ENCODE data around the gene IQSEC1.

The IQSEC1 gene

DNA sequence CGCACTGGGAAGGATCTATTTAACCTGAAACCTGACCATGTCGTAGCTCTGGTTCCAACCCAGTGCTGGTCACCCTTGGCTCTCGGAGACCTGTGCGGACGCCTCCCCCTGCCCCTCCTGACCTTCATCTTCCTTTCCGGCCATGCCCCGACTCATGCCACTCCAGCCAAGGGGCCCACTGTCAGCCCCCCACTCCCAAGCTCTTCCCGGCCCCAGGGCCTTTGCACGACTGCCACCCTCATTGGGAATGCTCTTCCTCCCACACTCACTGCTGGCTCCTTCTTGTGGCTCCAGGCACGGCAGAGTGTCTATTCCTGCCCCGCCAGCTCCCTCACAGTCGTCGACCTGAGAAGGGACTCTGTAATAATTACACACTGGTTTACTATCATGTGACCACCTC, 9.4 kb upstream of the IQSEC1 start:
- Histone ChIP-seq H3K36me3 (ENCODE audit: insufficient read depth, low read length) (no peaks in the 10 kb centered on the region), H3K9ac (ENCODE audit: low read depth, low read length) (no peak overlapping the region), H3K4me3 (ENCODE audit: low read length) (no peak overlapping the region), H3K9me3 (ENCODE audit: insufficient read depth, low read depth, low read length) (no peaks in the 10 kb centered on the region), H3K4me1 (ENCODE audit: insufficient read depth, low read length) (peaks cover 3% of the 10 kb centered on the region; the same call in 1 of the 2 replicates), H3K27ac (ENCODE audit: low read depth, low read length) (no peak overlapping the region), H3K27me3 (ENCODE audit: insufficient read depth, low read length) (no peaks in the 10 kb centered on the region)
- WGBS: 91% methylated on average over 13 of the region's 13 CpGs

DNA sequence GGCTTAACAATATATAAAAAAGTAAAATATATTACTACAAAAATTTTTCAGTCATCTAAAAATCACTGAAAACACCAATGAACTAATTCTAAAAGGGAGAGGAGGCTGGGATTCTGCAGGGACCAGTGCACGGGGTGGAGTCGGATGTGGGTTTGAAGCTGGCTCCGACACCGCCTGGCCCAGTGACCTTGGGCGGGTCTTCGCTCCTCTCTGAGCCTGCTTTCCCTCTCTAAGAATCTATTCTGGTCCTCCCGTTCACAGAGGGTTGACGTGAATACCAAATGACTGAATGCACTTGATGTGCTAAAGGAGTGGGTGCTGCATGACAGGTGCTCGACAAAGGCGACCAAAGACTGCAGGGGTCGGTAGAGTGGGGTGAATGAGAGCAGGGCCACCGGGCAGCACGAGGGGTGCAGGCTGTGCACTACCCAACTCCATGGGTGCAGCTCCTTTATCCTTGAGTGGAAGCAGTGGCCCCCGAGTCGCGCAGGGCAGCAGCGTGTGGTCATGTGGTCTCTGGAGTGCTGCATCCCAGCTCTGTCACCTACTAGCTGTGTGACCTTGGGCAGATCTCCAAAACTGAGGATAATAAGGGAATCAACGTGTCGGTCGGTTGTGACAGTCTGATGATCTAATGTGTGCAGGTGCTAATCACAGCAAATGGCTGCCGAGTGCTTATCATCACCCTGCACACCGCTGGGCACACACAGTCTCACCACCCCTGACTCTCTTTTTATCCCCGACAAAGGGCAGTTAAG, 8.6 kb upstream of the IQSEC1 start:
- Histone ChIP-seq H3K4me3 (ENCODE audit: low read length) (no peak overlapping the region), H3K9me3 (ENCODE audit: insufficient read depth, low read depth, low read length) (no peaks in the 10 kb centered on the region), H3K9ac (ENCODE audit: low read depth, low read length) (no peak overlapping the region), H3K4me1 (ENCODE audit: insufficient read depth, low read length) (peaks cover 3% of the 10 kb centered on the region; the same call in 1 of the 2 replicates), H3K36me3 (ENCODE audit: insufficient read depth, low read length) (no peaks in the 10 kb centered on the region), H3K27ac (ENCODE audit: low read depth, low read length) (no peak overlapping the region), H3K27me3 (ENCODE audit: insufficient read depth, low read length) (no peaks in the 10 kb centered on the region)
- WGBS: 90% methylated on average over 23 of the region's 23 CpGs

DNA sequence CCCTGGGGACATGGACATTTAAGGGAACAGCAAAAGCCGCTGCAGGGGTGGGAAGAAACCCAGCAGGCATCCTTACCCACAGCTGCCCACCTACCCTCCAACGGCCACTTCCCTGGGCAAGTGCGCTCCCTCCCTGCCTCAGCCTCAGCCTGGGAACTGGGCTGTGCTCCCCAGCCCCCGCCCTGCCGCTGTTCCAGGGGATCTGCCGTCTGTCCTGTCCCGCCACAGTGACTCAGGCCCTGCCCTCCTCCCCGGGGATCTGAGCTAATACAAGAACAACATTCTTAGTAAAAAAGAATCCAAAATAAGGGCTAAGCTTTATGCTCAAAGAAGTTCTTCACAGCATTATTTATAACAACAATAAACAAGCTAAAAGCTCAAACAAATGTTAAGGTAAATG, 7.4 kb upstream of the IQSEC1 start:
- 49% methylated on average over 8 of the region's 8 CpGs for WGBS
- peaks cover 10% of the 10 kb centered on the region; the same call in 1 of the 2 replicates for H3K27me3 ChIP-seq (ENCODE audit: insufficient read depth, low read length)

DNA sequence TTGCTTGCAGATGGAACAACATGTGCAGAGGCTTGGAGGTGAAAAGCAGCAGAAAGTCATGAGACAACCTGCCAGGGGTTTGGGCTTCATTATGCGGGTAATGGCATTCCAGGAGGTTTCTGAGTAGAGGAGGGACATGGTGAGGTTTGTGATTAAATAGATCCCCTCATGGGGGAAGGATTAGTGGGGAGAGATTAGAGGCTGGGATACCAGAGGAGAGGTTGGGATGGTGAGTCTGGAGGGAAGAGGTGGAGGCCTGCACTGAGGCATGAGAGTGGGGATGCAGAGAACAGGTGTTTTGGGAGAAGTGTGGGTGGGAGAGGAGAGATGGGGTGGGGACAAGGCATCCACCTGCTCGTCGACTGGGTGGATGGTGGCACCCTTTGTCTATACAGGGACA, 6.8 kb upstream of the IQSEC1 start:
- peaks cover 3% of the 10 kb centered on the region; the same call in 1 of the 2 replicates for H3K4me1 ChIP-seq (ENCODE audit: insufficient read depth, low read length)
- H3K36me3 ChIP-seq (ENCODE audit: insufficient read depth, low read length): no peaks in the 10 kb centered on the region
- no peak overlapping the region for H3K4me3 ChIP-seq (ENCODE audit: low read length)
- no peaks in the 10 kb centered on the region for H3K9me3 ChIP-seq (ENCODE audit: insufficient read depth, low read depth, low read length)
- peaks cover 15% of the 10 kb centered on the region for H3K27me3 ChIP-seq (ENCODE audit: insufficient read depth, low read length)
- H3K9ac ChIP-seq (ENCODE audit: low read depth, low read length): no peak overlapping the region
- no peak overlapping the region for H3K27ac ChIP-seq (ENCODE audit: low read depth, low read length)
- WGBS: 77% methylated on average over 3 of the region's 3 CpGs

More for the DNA sequence above, 7.4 kb upstream of the IQSEC1 start:
- Histone ChIP-seq H3K9me3 (ENCODE audit: insufficient read depth, low read depth, low read length) (no peaks in the 10 kb centered on the region), H3K27ac (ENCODE audit: low read depth, low read length) (no peak overlapping the region), H3K9ac (ENCODE audit: low read depth, low read length) (no peak overlapping the region), H3K36me3 (ENCODE audit: insufficient read depth, low read length) (no peaks in the 10 kb centered on the region), H3K4me3 (ENCODE audit: low read length) (no peak overlapping the region), H3K4me1 (ENCODE audit: insufficient read depth, low read length) (peaks cover 3% of the 10 kb centered on the region; the same call in 1 of the 2 replicates)

DNA sequence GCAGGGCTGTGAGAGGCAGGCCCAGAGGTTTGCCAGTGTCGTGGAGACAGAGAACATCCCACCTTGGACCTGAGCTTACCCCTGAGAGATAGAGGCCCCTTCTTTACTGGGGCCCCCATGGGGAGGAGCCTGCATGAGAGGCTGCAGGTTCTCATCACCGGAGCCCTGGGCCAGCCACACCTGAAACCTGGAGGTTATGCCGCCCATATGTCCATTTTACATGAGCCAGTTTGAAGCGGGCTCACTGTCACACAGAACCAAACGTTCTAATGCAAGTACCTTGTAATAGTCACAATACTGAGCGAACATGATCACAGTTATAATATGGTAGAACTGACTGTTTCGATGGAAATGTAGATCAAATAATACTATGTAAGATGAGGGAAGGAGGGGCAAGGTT, 6.3 kb upstream of the IQSEC1 start:
- peaks cover 3% of the 10 kb centered on the region; the same call in 1 of the 2 replicates for H3K4me1 ChIP-seq (ENCODE audit: insufficient read depth, low read length)
- H3K36me3 ChIP-seq (ENCODE audit: insufficient read depth, low read length): no peaks in the 10 kb centered on the region
- no peak overlapping the region for H3K9ac ChIP-seq (ENCODE audit: low read depth, low read length)
- H3K9me3 ChIP-seq (ENCODE audit: insufficient read depth, low read depth, low read length): no peaks in the 10 kb centered on the region
- peaks cover 20% of the 10 kb centered on the region for H3K27me3 ChIP-seq (ENCODE audit: insufficient read depth, low read length)
- 94% methylated on average over 7 of the region's 7 CpGs for WGBS
- H3K27ac ChIP-seq (ENCODE audit: low read depth, low read length): no peak overlapping the region
- H3K4me3 ChIP-seq (ENCODE audit: low read length): no peak overlapping the region

DNA sequence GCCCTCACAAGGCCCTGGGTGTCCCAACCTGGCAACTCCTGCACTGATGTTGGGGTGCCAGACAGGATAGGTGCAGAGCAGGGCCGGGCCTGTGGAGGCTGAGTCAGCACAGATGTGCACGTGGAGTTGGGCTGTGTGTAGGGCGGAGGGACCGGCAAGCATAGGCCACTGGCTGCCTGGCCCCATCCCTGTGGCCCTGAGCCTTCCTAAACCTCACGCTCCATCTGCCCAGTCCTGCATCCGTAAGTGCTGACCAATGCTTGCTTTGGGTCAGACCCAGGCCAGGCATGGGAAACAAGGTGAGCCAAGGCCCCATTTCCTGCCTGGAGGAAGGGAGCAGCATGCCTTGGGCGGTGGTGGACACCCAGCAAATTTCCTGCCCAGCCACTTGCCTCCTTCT, 5.8 kb upstream of the IQSEC1 start:
- H3K4me1 ChIP-seq (ENCODE audit: insufficient read depth, low read length): peaks cover 3% of the 10 kb centered on the region; the same call in 1 of the 2 replicates
- H3K36me3 ChIP-seq (ENCODE audit: insufficient read depth, low read length): no peaks in the 10 kb centered on the region
- peaks cover 24% of the 10 kb centered on the region for H3K27me3 ChIP-seq (ENCODE audit: insufficient read depth, low read length)
- H3K9ac ChIP-seq (ENCODE audit: low read depth, low read length): no peak overlapping the region
- WGBS: 86% methylated on average over 7 of the region's 7 CpGs
- no peaks in the 10 kb centered on the region for H3K9me3 ChIP-seq (ENCODE audit: insufficient read depth, low read depth, low read length)
- H3K4me3 ChIP-seq (ENCODE audit: low read length): no peak overlapping the region
- H3K27ac ChIP-seq (ENCODE audit: low read depth, low read length): no peak overlapping the region

DNA sequence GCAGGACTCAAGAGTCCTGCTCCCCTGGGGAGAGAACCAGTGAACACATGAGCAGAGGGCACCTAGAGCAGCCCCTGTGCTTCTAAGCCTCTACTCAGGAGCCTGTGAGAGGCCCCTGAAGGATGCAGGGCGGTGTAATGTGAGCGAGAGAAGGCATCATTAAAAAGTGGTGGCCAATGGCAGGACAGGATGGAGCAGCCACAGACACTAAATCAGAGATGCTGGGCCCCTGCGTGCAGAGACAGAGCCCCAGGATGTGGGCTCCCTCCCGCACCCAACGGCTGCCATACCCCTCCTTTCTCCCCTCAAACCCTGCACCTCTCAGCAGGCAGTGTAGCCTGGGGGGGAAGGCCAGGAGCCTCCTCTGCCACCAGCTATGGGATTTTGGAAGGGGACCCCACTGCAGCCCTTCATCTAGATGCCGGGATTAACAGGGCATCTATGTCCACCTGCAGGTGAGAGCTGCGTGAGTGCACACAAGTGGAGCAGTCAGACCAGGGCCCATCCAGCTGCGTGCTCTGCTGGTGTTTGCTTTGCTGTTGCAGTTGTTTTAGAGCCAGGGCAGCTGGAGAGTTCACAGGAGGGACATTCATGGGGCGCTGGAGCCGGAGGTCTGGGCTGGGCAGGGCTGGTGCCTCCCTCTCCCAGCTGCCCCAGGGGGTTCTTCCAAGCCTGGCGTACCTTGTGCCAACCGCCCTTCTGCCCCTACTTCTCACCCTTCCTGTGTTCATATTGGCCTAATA, 5.1 kb upstream of the IQSEC1 start:
- WGBS: 83% methylated on average over 12 of the region's 12 CpGs
- no peak overlapping the region for H3K27ac ChIP-seq (ENCODE audit: low read depth, low read length)
- H3K4me3 ChIP-seq (ENCODE audit: low read length): no peak overlapping the region
- no peak overlapping the region for H3K9ac ChIP-seq (ENCODE audit: low read depth, low read length)
- no peaks in the 10 kb centered on the region for H3K36me3 ChIP-seq (ENCODE audit: insufficient read depth, low read length)
- peaks cover 32% of the 10 kb centered on the region for H3K27me3 ChIP-seq (ENCODE audit: insufficient read depth, low read length)
- no peaks in the 10 kb centered on the region for H3K9me3 ChIP-seq (ENCODE audit: insufficient read depth, low read depth, low read length)
- peaks cover 3% of the 10 kb centered on the region; the same call in 1 of the 2 replicates for H3K4me1 ChIP-seq (ENCODE audit: insufficient read depth, low read length)

DNA sequence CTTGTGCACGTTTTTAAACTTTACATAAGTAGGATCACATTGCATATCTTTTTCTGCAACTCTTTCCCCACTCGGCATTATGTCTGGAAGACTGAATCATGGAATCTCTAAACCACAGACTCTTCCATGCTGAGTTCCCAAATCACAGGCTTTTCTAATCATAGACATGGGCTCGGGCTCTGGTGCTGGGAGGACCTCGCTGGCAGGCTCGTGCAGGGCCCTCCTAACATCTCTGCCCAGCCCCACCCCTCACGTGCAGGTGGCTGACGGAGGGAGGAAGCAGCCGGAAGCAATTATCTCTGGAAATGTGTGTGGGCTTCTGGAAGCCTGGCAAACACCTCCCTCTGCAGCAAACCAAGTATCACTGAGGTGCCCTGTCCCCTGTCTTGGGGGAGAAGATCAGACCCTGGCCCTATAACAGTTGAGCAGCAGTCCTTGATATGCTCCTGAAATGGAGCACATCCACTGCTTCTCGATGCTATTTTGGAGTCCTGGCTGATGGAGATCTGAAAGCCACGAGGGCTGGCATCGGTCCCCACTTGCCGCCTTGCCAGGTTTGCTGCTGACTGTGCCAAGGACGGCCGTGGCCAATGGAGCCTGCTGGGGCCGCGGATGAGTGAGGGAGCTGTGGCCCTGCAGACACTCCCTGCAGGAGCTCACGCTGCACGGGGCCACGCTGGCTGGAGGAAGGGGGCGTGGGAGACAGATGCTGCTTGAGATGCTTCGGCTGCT, 4.4 kb upstream of the IQSEC1 start:
- no peak overlapping the region for H3K4me3 ChIP-seq (ENCODE audit: low read length)
- no peak overlapping the region for H3K9ac ChIP-seq (ENCODE audit: low read depth, low read length)
- H3K9me3 ChIP-seq (ENCODE audit: insufficient read depth, low read depth, low read length): no peaks in the 10 kb centered on the region
- H3K4me1 ChIP-seq (ENCODE audit: insufficient read depth, low read length): peaks cover 6% of the 10 kb centered on the region; the same call in 1 of the 2 replicates
- no peak overlapping the region for H3K27ac ChIP-seq (ENCODE audit: low read depth, low read length)
- H3K27me3 ChIP-seq (ENCODE audit: insufficient read depth, low read length): peaks cover 39% of the 10 kb centered on the region
- 79% methylated on average over 20 of the region's 21 CpGs for WGBS
- H3K36me3 ChIP-seq (ENCODE audit: insufficient read depth, low read length): no peaks in the 10 kb centered on the region

DNA sequence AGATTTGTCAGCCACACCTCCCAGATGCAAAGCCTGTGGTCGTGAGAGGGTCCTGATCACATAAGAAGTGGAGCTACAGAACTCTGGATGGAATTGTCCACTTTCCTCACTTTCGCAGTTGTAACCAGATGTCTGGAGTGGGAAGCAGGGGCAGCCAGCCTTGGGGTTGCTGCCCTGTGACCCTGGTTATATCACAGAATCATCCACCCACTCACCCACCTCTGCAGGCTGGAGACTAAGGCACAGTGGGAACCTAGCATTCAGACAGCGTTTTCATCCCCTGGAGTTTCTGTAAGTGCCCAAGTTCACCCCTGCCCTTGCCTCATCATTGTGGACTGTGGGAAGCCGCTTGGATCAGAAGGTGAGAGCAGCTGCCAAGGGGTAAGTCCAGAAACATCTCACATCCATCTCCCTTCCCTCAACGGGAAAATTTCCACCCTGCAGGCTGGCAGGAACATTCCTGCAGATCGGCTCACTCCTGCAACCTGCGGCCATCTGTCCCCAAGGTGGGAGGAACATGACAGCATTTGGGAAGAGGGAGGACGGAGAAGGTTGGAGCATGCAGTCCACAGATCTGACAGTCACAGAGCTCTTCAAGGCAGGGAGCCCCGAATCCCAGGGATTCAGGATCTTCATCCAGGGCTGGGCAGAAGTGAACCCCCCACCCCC, 2.9 kb upstream of the IQSEC1 start:
- no peaks in the 10 kb centered on the region for H3K9me3 ChIP-seq (ENCODE audit: insufficient read depth, low read depth, low read length)
- H3K9ac ChIP-seq (ENCODE audit: low read depth, low read length): no peak overlapping the region
- peaks cover 45% of the 10 kb centered on the region for H3K27me3 ChIP-seq (ENCODE audit: insufficient read depth, low read length)
- H3K4me1 ChIP-seq (ENCODE audit: insufficient read depth, low read length): peaks cover 10% of the 10 kb centered on the region; the same call in 1 of the 2 replicates
- H3K27ac ChIP-seq (ENCODE audit: low read depth, low read length): no peak overlapping the region
- H3K4me3 ChIP-seq (ENCODE audit: low read length): no peak overlapping the region
- WGBS: 82% methylated on average over 9 of the region's 9 CpGs
- no peaks in the 10 kb centered on the region for H3K36me3 ChIP-seq (ENCODE audit: insufficient read depth, low read length)

DNA sequence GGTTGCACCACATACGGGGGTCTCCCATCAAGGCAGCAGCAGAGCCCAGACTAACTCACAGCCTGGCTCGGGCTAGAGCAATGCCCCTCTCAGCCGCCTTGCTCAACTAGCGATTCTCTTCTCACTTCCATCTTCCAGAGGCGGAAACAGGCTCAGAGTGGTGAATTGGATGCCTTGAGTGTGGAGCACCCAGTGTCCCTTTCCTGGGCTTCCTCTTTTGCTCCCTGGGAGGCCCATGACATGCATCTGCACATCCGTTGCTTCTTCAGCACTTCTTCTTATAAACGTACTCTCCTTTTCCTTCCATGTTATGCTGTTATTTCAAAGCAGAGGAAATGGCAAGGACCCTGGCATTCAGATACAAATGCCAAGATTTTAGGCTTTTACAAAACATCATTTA, 2.1 kb upstream of the IQSEC1 start:
- peaks cover 8% of the 10 kb centered on the region; the same call in 1 of the 2 replicates for H3K4me1 ChIP-seq (ENCODE audit: insufficient read depth, low read length)

More for the DNA sequence above, 2.1 kb upstream of the IQSEC1 start:
- no peaks in the 10 kb centered on the region for H3K9me3 ChIP-seq (ENCODE audit: insufficient read depth, low read depth, low read length)
- no peak overlapping the region for H3K4me3 ChIP-seq (ENCODE audit: low read length)
- H3K27ac ChIP-seq (ENCODE audit: low read depth, low read length): no peak overlapping the region
- peaks cover 45% of the 10 kb centered on the region for H3K27me3 ChIP-seq (ENCODE audit: insufficient read depth, low read length)
- WGBS: 92% methylated on average over 7 of the region's 7 CpGs
- no peak overlapping the region for H3K9ac ChIP-seq (ENCODE audit: low read depth, low read length)
- no peaks in the 10 kb centered on the region for H3K36me3 ChIP-seq (ENCODE audit: insufficient read depth, low read length)

All from HUES64 (cell line).